Ectodermal cell (in vitro differentiated cells): Measurements from ENCODE around the gene FAM20C.

Source experiments
- H3K27ac ChIP-seq: 2 replicates; pipeline ENCODE4 v1.7.0; 2013; ENCODE audit warnings: mild to moderate bottlenecking, low read depth, low read length; ENCODE audit not compliant: insufficient read depth, poor library complexity, severe bottlenecking
- H3K27me3 ChIP-seq: 2 replicates; pipeline ENCODE4 v1.7.0; 2013; ENCODE audit warnings: mild to moderate bottlenecking, low read length; ENCODE audit not compliant: insufficient read depth, control insufficient read depth, poor library complexity, severe bottlenecking
- H3K36me3 ChIP-seq: one replicate; pipeline ENCODE4 v1.7.0; 2013; ENCODE audit warnings: low read length; ENCODE audit not compliant: control insufficient read depth, insufficient read depth
- H3K4me1 ChIP-seq: one replicate; pipeline ENCODE4 v1.7.0; 2013; ENCODE audit warnings: low read length; ENCODE audit not compliant: control insufficient read depth, insufficient read depth
- H3K4me3 ChIP-seq: 2 replicates; pipeline ENCODE4 v1.7.0; 2013; ENCODE audit warnings: low read depth, low read length, control low read depth; ENCODE audit not compliant: insufficient read depth
- H3K9me3 ChIP-seq: 2 replicates; pipeline ENCODE4 v1.7.0; 2013; ENCODE audit warnings: mild to moderate bottlenecking, low read length, moderate library complexity; ENCODE audit not compliant: control insufficient read depth
- WGBS, 2 experiments: methylation state at CpG; one replicate each; pipeline ENCODE4 v1.1.7; 2013; ENCODE audit warnings: missing lambda C conversion rate in 2 of 2; 5-methylcytosine and 5-hydroxymethylcytosine counted together

The FAM20C gene

GRCh38 chr7:151346-152050 is 40.9 kb upstream of the FAM20C start:
- Histone ChIP-seq H3K4me3 (no peak overlapping the region), H3K4me1 (peaks cover 20% of the 10 kb centered on the region)
- 93 to 94% methylated on average over 25 of the region's 25 CpGs for WGBS, 2 experiments

GRCh38 chr7:152702-153391 is 39.5 kb upstream of the FAM20C start:
- Histone ChIP-seq H3K36me3 (no peaks in the 10 kb centered on the region), H3K9me3 (no peaks in the 10 kb centered on the region), H3K27ac (no peak overlapping the region), H3K27me3 (no peaks in the 10 kb centered on the region), H3K4me3 (no peak overlapping the region), H3K4me1 (peaks cover 24% of the 10 kb centered on the region)
- 92 to 94% methylated on average over 19 of the region's 19 CpGs for WGBS, 2 experiments

More at GRCh38 chr7:151346-152050, 40.9 kb upstream of the FAM20C start:
- H3K27me3 ChIP-seq: no peaks in the 10 kb centered on the region
- no peaks in the 10 kb centered on the region for H3K36me3 ChIP-seq
- H3K27ac ChIP-seq: no peak overlapping the region
- no peaks in the 10 kb centered on the region for H3K9me3 ChIP-seq

GRCh38 chr7:153604-154003 is 38.8 kb upstream of the FAM20C start:
- Histone ChIP-seq H3K9me3 (no peaks in the 10 kb centered on the region), H3K27me3 (no peaks in the 10 kb centered on the region), H3K4me1 (peaks cover 24% of the 10 kb centered on the region), H3K4me3 (no peak overlapping the region), H3K27ac (no peak overlapping the region), H3K36me3 (no peaks in the 10 kb centered on the region)
- 93 to 95% methylated on average over 13 of the region's 13 CpGs for WGBS, 2 experiments

GRCh38 chr7:154096-154799 is 38.1 kb upstream of the FAM20C start:
- Histone ChIP-seq H3K27ac (no peak overlapping the region), H3K4me1 (peaks cover 24% of the 10 kb centered on the region), H3K4me3 (no peak overlapping the region), H3K36me3 (no peaks in the 10 kb centered on the region), H3K27me3 (no peaks in the 10 kb centered on the region), H3K9me3 (no peaks in the 10 kb centered on the region)
- WGBS, 2 experiments: 90 to 91% methylated on average over 19 to 20 of the region's 20 CpGs

- 72 to 81% methylated on average over 3 of the region's 3 CpGs for WGBS, 2 experiments
- peaks cover 16% of the 10 kb centered on the region for H3K4me1 ChIP-seq
- H3K4me3 ChIP-seq: no peak overlapping the region
- H3K27ac ChIP-seq: no peak overlapping the region
- H3K27me3 ChIP-seq: no peaks in the 10 kb centered on the region
- H3K9me3 ChIP-seq: no peaks in the 10 kb centered on the region
- no peaks in the 10 kb centered on the region for H3K36me3 ChIP-seq
Observed at GRCh38 chr7:155469-155900, 36.9 kb upstream of the FAM20C start.

- H3K4me1 ChIP-seq: peaks cover 14% of the 10 kb centered on the region
- H3K36me3 ChIP-seq: no peaks in the 10 kb centered on the region
- 79 to 83% methylated on average over 31 of the region's 31 CpGs for WGBS, 2 experiments
- H3K4me3 ChIP-seq: no peak overlapping the region
- H3K9me3 ChIP-seq: no peaks in the 10 kb centered on the region
- H3K27me3 ChIP-seq: no peaks in the 10 kb centered on the region
- H3K27ac ChIP-seq: no peak overlapping the region
Observed at GRCh38 chr7:156111-157007, 36.0 kb upstream of the FAM20C start.

- Histone ChIP-seq H3K9me3 (no peaks in the 10 kb centered on the region), H3K4me1 (peaks cover 14% of the 10 kb centered on the region), H3K36me3 (no peaks in the 10 kb centered on the region), H3K27ac (no peak overlapping the region), H3K4me3 (no peak overlapping the region), H3K27me3 (no peaks in the 10 kb centered on the region)
- WGBS, 2 experiments: 92 to 95% methylated on average over 9 of the region's 9 CpGs
Observed at GRCh38 chr7:157008-157310, 35.4 kb upstream of the FAM20C start.

- WGBS, 2 experiments: 95% methylated on average over 23 of the region's 23 CpGs
- Histone ChIP-seq H3K36me3 (no peaks in the 10 kb centered on the region), H3K9me3 (no peaks in the 10 kb centered on the region), H3K4me1 (peaks cover 14% of the 10 kb centered on the region), H3K4me3 (no peak overlapping the region), H3K27ac (no peak overlapping the region), H3K27me3 (no peaks in the 10 kb centered on the region)
Observed at GRCh38 chr7:157771-158625, 34.4 kb upstream of the FAM20C start.

- WGBS, 2 experiments: 93 to 94% methylated on average over 13 of the region's 13 CpGs
- Histone ChIP-seq H3K4me1 (peaks cover 14% of the 10 kb centered on the region), H3K27me3 (no peaks in the 10 kb centered on the region), H3K4me3 (no peak overlapping the region), H3K36me3 (no peaks in the 10 kb centered on the region), H3K27ac (no peak overlapping the region), H3K9me3 (no peaks in the 10 kb centered on the region)
Observed at GRCh38 chr7:158771-159170, 33.6 kb upstream of the FAM20C start.
